ENCODE data around the gene GPRIN3. TPM values are rescaled to one million over a fixed set of nuclear protein-coding genes. Genes with fewer than 3 reads are reported as not detected.
"Not testable (repeated sequence)": the region's sequence is repeated elsewhere in the genome, so short reads cannot be mapped to it uniquely, and the experiment has no call there.

The GPRIN3 gene
- total RNA-seq, 2 donors from 2014 or later, result 2.1 to 2.3 TPM

DNA sequence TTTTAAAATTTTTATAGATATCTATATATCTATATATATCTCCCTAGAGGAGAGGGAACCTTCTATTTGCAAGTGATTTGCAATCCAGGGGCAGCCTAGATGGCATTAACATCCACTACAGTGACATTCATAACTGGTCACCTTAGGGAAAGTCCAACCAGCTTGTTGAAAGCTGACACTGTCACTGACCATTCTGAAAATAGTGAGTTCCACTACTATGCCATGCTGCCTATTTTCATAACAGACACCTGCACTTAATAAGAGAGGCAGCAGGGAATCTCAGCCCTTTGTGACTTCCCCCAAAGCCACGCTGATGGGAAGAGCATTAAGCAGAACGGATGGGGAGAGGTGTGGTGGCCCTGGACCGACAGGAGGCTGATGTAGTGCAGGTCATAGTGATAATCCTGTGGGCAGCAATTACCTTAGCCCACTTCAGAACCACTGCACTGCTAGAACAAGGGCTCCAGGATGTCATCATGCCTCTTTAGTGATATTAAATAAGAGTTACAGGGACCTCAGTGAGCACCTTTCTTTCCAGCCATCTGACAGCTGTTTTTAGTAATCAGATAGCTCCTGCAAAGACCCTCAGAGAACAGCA is 51.3 kb downstream of the GPRIN3 start:
- no peaks in the 10 kb centered on the region for H3K27me3 ChIP-seq (ENCODE audit: control insufficient read depth, insufficient read depth, low read length, poor library complexity, severe bottlenecking)
- H3K4me3 ChIP-seq (ENCODE audit: low read length), result no peak overlapping the region
- H3K9me3 ChIP-seq (ENCODE audit: control insufficient read depth, low read length), result no peaks in the 10 kb centered on the region
- no peak overlapping the region for H3K27ac ChIP-seq (ENCODE audit: low read depth, low read length)
- H3K9ac ChIP-seq (ENCODE audit: extremely low read depth, low read length, poor library complexity, severe bottlenecking), result no peak overlapping the region
- no peak for DNase-seq
- H3K4me1 ChIP-seq (ENCODE audit: control insufficient read depth, insufficient read depth, low read length), result no peaks in the 10 kb centered on the region
- no peaks in the 10 kb centered on the region for H3K36me3 ChIP-seq (ENCODE audit: control insufficient read depth, insufficient read depth, low read length)
- TF ChIP-seq, protein P1, sequence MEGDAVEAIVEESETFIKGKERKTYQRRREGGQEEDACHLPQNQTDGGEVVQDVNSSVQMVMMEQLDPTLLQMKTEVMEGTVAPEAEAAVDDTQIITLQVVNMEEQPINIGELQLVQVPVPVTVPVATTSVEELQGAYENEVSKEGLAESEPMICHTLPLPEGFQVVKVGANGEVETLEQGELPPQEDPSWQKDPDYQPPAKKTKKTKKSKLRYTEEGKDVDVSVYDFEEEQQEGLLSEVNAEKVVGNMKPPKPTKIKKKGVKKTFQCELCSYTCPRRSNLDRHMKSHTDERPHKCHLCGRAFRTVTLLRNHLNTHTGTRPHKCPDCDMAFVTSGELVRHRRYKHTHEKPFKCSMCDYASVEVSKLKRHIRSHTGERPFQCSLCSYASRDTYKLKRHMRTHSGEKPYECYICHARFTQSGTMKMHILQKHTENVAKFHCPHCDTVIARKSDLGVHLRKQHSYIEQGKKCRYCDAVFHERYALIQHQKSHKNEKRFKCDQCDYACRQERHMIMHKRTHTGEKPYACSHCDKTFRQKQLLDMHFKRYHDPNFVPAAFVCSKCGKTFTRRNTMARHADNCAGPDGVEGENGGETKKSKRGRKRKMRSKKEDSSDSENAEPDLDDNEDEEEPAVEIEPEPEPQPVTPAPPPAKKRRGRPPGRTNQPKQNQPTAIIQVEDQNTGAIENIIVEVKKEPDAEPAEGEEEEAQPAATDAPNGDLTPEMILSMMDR (conservative IDR thresholded peaks at IDR 0.05), result no peak
- Mint-ChIP-seq H3K4me1 (peaks cover 13% of the 10 kb centered on the region), H3K9me3 (peaks cover 2% of the 10 kb centered on the region), H3K27me3 (ENCODE audit: insufficient read depth) (no peaks in the 10 kb centered on the region), H3K36me3 (ENCODE audit: low read depth) (no peaks in the 10 kb centered on the region), H3K4me3 (no peak overlapping the region), H3K27ac (no peak overlapping the region)
- WGBS, 2 experiments (ENCODE audit: insufficient coverage in 1 of 2, insufficient read length in 1 of 2), result 90% methylated on average over 3 of the region's 3 CpGs; no CpG with 5 or more reads in 1 of the 2 experiments

GRCh38 chr4:89254847-89255246 is 52.8 kb downstream of the GPRIN3 start:
- TF ChIP-seq, protein P1 (conservative IDR thresholded peaks at IDR 0.05), result peak; percentile 91
- WGBS, 2 experiments (ENCODE audit: insufficient coverage in 1 of 2, insufficient read length in 1 of 2), result 0 to 9% methylated on average over 1 to 3 of the region's 3 CpGs

DNA sequence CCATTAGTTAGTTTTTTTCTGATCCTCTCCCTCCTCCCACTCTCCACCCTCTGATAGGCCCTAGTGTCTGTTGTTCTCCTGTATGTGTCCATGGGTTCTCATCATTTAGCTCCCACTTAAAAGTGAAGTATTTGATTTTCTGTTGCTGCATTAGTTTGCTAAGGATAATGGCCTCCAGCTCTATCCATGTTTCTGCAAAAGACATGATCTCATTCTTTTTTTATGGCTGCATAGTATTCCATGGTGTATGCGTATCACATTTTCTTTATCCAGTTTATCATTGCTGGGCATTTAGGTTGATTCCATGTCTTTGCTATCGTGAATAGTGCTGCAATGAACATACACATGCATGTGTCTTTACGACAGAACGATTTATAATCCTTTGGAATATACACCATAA is 53.3 kb downstream of the GPRIN3 start:
- 61 to 79% methylated on average over 3 to 4 of the region's 4 CpGs for WGBS, 2 experiments (ENCODE audit: insufficient coverage in 1 of 2, insufficient read length in 1 of 2)
- H3K27ac ChIP-seq (ENCODE audit: low read depth, low read length); H3K4me1 Mint-ChIP-seq: not testable (repeated sequence)

More at GRCh38 chr4:89254847-89255246, 52.8 kb downstream of the GPRIN3 start:
- no peaks in the 10 kb centered on the region for H3K36me3 ChIP-seq (ENCODE audit: control insufficient read depth, insufficient read depth, low read length)
- no peaks in the 10 kb centered on the region for H3K27me3 Mint-ChIP-seq (ENCODE audit: insufficient read depth)
- H3K4me3 ChIP-seq (ENCODE audit: low read length), result no peak overlapping the region
- H3K4me1 Mint-ChIP-seq, result peaks cover 11% of the 10 kb centered on the region
- no peaks in the 10 kb centered on the region for H3K4me1 ChIP-seq (ENCODE audit: control insufficient read depth, insufficient read depth, low read length)
- no peak overlapping the region for H3K27ac ChIP-seq (ENCODE audit: low read depth, low read length)
- no peak overlapping the region for H3K27ac Mint-ChIP-seq
- peak; percentile 75 for DNase-seq
- no peaks in the 10 kb centered on the region for H3K27me3 ChIP-seq (ENCODE audit: control insufficient read depth, insufficient read depth, low read length, poor library complexity, severe bottlenecking)
- peaks cover 2% of the 10 kb centered on the region for H3K9me3 Mint-ChIP-seq
- no peaks in the 10 kb centered on the region for H3K9me3 ChIP-seq (ENCODE audit: control insufficient read depth, low read length)
- H3K4me3 Mint-ChIP-seq, result no peak overlapping the region
- H3K9ac ChIP-seq (ENCODE audit: extremely low read depth, low read length, poor library complexity, severe bottlenecking), result no peak overlapping the region
- H3K36me3 Mint-ChIP-seq (ENCODE audit: low read depth), result no peaks in the 10 kb centered on the region

DNA sequence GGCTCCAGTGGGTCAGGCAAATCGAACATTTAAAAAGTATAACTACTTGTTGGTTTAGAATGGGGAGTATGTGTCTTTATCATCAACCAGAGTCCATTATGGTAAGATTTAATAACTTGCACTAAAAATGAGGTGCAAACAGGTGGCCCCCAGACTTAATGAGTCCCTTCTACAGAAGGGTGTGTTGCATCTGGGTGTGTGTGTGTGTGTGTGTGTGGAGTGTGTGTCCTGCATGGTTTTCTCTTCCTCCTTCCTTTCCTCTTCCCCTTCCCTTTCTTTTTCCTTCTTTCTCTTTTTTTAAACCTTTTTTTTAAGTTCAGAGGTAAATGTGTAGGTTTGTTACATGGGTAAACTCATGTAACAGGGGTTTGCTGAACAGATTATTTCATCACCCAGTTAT is 53.7 kb downstream of the GPRIN3 start:
- Histone ChIP-seq H3K4me3 (ENCODE audit: low read length) (no peak overlapping the region), H3K9ac (ENCODE audit: extremely low read depth, low read length, poor library complexity, severe bottlenecking) (no peak overlapping the region), H3K36me3 (ENCODE audit: control insufficient read depth, insufficient read depth, low read length) (no peaks in the 10 kb centered on the region), H3K4me1 (ENCODE audit: control insufficient read depth, insufficient read depth, low read length) (no peaks in the 10 kb centered on the region), H3K9me3 (ENCODE audit: control insufficient read depth, low read length) (no peaks in the 10 kb centered on the region), H3K27me3 (ENCODE audit: control insufficient read depth, insufficient read depth, low read length, poor library complexity, severe bottlenecking) (no peaks in the 10 kb centered on the region), H3K27ac (ENCODE audit: low read depth, low read length) (no peak overlapping the region)
- TF ChIP-seq, protein P1 (conservative IDR thresholded peaks at IDR 0.05), result no peak
- peaks cover 5% of the 10 kb centered on the region for H3K4me1 Mint-ChIP-seq
- H3K27ac Mint-ChIP-seq, result no peak overlapping the region
- H3K27me3 Mint-ChIP-seq (ENCODE audit: insufficient read depth), result no peaks in the 10 kb centered on the region
- no peak for DNase-seq
- H3K9me3 Mint-ChIP-seq, result peaks cover 2% of the 10 kb centered on the region
- 91 to 100% methylated on average over 1 of the region's 1 CpG for WGBS, 2 experiments (ENCODE audit: insufficient coverage in 1 of 2, insufficient read length in 1 of 2)
- no peaks in the 10 kb centered on the region for H3K36me3 Mint-ChIP-seq (ENCODE audit: low read depth)
- H3K4me3 Mint-ChIP-seq, result no peak overlapping the region

More for the DNA sequence above, 53.3 kb downstream of the GPRIN3 start:
- H3K4me1 ChIP-seq (ENCODE audit: control insufficient read depth, insufficient read depth, low read length); H3K4me3 ChIP-seq (ENCODE audit: low read length); H3K36me3 ChIP-seq (ENCODE audit: control insufficient read depth, insufficient read depth, low read length); H3K27me3 Mint-ChIP-seq (ENCODE audit: insufficient read depth); H3K27ac Mint-ChIP-seq; H3K27me3 ChIP-seq (ENCODE audit: control insufficient read depth, insufficient read depth, low read length, poor library complexity, severe bottlenecking); DNase-seq; H3K9ac ChIP-seq (ENCODE audit: extremely low read depth, low read length, poor library complexity, severe bottlenecking); H3K4me3 Mint-ChIP-seq; H3K9me3 ChIP-seq (ENCODE audit: control insufficient read depth, low read length); H3K36me3 Mint-ChIP-seq (ENCODE audit: low read depth); H3K9me3 Mint-ChIP-seq: not testable (repeated sequence)
